Measurements from ENCODE around the gene RASGRF2.

GRCh38 chr5:80917631-80918030, 42.5 kb upstream of the RASGRF2 start:
- TF ChIP-seq CTCF (IDR thresholded peaks at IDR 0.05) (no peak), POLR2AphosphoS5 (IDR thresholded peaks at IDR 0.05) (no peak), POLR2A (IDR thresholded peaks at IDR 0.05) (no peak)
